OCI-M2 (cell line): ENCODE measurements around the gene EPS8L1.
"Not testable (repeated sequence)": the region's sequence is repeated elsewhere in the genome, so short reads cannot be mapped to it uniquely, and the experiment has no call there.

Source experiments
- DNase-seq: peaks from one replicate; lab custom pipeline; 2025; ENCODE audit not compliant: unreplicated experiment; lab: John Stamatoyannopoulos, UW

The EPS8L1 gene

DNA sequence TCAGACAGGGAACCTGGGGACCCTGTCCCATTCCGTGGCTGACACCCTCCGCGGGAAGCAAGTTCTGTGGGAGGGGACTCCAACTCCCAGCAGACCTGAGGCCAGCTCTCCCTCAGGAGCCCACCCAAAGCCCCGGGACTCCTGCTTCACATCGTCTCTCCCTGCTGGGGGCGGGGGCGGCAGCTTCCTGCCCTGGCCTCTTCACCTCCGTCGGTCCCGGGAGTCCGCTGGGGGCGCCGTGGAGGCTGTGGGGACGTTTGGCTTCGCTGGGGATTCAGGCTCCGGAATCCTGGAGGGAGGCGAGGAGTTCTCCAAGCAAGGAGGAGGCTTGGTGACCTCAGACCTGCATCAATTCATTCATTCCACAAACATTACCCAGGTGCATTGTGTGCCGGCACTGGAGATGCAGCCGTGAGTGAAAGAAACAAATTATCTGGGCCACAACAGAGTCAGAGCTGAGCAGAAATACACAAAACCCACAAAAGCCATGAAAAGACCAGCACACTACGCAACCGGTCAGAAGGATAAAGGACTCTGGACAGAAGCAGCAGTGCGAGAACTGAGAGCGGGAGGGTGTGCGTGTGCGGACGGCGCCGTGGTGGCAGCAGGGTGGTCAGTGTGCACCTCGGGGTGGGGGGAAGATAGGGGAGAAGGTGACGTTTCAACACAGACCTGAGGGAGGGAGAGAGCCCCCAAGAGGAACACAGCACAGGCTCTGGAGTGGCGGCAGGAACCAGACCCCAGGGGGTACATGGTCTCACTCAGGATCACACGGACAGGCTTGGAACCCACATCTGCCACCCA, 19.0 kb downstream of the EPS8L1 start:
- DNase-seq: no peak

DNA sequence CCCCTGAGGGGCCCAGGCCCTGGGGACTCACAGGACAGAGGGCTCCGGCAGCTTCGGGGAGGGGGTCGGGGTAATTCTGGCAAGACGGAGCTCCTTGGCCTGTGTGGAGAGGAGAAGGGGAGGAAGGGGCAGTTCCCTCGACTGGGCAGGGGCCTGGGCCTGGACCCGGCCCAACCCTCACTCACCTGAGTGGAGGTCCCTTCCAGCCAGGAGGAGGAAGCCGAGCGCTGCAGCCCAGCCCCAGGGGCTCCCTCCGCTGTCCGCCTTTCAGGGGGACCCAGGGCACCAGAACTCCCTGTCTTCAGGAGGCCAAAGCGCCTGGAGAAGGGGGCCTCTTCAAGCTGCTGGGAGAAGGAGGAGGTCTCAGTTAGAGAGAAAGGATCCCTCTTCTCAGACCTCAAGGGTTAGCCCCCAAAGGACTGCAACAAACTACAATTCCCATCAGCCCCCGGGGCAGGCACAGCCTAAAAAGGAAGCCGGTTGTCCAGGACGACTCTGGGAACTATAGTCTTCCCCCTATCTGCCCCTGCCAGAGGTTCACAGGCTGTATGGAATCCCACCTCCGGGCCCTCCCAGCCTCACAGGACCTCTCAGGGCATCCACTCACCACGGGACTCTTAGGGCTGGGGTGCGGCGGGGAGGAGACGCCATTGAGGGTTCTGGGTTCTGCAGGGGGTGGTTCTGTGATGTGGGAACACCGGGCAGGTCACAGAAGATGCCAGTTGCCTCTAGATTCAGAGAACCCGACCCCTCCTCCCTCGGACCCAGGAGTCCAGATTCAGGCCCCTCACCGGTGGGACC, 19.8 kb downstream of the EPS8L1 start:
- DNase-seq: no peak

DNA sequence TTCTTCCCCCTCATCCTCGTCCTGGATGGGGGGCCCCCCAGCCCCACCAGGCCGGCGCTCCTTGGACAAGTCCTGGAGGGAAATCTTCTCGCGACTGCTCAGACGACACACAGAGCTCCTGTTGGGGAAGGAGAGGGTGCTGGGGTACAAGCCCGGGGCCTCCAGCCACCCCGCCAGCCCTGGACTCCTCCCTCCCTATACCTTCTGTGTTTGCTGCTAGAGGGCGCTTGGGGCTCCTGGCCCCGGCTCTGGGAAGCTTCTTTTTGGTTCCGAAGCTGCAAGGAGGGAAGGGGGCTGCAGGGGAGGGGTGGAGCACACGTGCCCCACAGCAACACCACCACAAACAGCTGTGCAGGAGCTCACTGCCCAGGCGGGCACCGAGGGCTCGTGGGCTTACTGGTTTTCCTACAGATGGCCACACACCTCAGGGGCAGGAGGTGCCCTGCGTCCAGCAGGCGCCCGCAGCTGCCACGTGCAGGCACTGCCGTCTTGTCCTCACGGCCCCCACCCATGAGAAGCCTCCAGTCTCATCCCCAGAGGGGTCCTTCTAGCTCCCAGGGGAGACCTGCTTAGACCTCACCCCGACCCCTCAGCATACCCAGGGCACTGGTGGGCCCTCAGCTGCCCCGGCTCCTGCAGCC, 20.5 kb downstream of the EPS8L1 start:
- no peak for DNase-seq

DNA sequence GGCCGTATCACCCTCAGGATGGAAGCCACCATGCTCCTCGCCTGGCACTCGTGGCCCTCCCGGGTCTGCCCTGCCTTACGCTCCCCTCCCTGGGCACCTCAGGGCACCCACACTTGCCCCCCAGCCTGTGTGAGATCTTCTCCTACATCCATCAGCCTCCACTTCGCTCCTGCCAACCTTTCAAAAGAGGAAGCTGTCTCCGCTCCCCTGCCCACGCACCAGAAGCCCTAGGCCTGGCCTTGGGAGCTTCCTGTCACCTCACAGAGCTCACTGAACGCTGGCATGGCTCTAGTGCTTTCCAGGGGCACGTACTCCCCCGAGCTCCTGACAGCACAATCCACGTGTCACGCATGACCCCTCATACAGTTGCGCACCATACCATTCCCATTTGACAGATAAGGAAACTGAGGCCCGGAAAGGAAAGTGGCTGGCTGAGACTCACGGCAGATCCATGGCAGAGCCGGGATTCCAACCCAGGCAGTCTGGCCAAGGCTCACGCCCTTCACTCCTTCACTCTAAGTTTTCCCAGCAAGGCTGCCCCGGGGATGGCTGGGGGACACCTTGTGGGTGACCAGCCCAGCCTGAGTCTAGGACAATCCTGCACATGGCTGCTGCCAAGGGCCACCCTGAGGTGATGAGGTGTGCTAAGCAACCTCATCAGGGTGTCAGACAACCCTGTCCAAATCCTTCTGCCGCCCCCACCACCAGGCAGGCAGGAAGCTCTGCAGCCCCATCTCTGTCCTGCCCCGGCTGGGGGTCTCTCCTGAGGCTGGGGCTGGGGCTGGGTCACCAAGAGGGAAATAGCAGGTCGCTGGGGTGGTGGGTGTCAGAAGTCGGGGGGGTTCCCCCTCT, 22.4 kb downstream of the EPS8L1 start:
- DNase-seq: no peak

DNA sequence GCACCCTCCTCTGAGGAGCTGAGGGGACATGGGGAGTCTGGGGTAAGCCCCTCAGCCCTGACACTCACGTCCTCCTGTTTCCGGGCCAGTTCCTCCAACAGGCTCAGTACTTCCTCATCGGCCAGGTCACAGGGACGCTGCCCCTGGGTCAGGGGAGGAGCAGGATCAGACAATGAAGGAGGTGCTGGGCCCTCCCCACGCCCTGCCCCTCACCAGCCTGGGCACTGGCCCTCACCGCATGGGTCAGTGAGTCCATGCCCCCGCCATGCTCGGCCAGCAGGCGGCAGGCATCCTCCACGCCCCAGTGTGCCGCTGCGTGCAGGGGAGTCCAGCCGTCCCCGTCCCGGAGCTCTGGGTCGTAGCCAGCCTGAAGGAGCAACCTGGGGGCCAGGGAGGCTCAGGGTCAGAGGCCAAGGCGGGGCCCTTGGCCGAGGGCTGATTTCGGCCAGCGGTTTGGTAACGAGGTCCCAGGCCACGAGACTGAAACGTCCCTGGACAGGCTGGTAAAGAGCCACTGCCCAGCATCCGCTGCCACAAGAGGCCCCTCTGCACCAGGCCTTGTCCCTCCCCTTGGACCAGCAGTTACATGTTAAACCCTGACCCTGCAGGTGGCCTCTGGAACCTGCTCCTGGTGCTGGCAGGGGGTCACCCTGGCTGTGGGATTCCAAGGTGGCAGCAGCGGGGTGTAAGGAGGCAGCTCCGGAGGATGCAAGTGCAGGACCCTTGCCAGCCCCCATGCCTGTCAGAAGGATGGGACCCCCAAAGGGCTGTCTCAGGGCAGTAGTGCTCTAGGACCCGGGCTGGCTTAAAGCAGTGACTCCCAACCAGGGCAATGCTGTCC, 23.3 kb downstream of the EPS8L1 start:
- DNase-seq: no peak

DNA sequence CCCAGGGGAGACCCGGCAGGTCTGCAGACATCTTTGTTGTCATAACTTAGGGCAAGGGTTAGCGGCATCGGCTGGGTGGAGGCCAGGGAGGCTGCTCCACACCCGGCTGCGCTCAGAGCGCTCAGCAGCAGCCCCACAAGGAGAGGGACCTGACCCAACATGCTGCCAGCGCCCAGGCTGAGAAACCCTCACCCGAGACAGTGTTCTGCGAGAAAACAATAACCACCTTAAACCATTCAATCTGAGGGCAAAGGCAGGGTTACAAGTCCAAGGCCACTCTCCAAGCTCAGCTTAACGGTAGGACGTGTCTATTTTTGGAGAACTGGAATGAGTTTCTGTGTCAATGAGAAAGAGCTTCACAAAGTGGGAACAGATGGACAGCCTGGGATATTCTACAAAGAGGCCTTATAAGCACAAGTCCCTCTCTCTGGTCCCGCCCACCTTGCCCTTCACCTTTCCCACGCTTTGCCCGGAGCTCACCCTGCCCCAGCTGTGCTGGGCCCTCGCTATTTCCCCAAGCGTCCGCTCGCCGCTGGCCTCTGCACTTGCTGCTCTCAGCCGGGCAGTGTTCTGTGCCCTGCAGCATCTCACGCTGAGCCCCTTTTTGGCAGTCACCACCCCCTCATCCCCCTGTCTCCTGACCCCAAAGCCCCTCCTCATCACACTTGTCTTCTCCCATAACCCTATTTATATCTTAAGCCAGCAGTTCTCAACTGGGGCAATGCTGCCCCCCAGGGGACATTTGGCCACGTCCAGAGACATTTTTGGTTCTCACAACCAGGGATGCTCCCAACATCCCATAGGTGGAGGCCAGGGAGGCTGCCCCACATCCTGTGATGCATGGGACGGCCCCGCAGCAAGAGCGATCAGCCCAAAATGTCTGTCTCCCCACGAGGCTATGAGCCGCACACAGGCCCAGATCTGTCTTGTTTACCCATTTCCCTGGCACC, 24.2 kb downstream of the EPS8L1 start:
- no peak for DNase-seq

DNA sequence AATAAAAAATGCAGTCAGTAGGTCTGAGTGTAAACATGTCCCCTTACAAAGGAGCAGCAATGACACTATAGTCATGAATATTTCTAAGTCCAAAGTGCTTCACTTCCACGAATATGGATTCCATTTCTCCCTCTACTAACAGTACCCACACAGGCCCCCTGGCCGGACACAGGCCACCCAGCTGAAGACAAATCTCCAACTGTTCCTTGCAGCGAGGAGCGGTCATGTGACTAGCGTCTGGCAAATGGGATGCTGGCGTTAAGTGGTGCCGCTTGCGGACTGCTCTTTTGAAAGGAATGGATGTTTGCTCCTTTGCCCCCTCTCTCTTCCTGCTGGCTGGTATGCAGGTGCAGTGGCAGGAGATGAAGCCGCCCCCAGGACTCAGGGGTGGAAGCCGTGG, 25.6 kb downstream of the EPS8L1 start:
- DNase-seq: no peak

DNA sequence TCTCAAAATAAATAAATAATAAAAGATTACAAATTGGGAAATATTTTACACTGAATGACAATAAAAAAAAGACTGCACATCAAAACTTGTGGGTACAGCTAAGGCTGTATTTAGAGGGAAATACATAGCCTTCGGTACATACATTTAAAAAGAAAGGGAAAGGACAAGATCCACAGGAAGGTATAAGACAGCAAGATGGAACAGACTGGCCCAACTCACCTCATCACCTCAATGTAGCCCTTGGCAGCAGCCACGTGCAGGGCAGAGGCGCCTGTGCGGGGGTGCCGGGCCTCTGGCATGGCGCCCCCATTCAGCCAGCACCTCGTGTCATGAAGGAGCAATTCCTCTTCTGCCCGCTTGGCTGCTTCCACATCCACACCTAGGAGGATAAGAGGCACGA, 27.5 kb downstream of the EPS8L1 start:
- no peak for DNase-seq

DNA sequence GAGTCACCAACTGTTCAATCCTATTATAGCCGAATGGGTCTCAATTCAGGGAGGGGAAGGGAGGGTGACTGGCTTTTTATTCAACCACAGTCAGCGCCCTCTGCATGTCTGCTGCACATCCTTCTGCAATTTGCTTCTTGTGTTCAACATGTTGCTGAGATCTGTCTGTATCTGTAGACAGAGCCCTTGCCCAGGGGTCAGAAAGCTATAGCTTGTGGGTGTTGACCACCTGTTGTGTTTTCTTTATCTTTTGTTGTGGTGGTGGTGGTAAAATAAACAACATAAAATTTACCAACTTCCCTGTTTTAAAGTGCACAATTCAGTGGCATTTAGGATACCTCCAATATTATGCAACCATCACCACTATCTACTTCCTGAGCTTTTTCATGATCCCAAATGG, 29.6 kb downstream of the EPS8L1 start:
- no peak for DNase-seq

DNA sequence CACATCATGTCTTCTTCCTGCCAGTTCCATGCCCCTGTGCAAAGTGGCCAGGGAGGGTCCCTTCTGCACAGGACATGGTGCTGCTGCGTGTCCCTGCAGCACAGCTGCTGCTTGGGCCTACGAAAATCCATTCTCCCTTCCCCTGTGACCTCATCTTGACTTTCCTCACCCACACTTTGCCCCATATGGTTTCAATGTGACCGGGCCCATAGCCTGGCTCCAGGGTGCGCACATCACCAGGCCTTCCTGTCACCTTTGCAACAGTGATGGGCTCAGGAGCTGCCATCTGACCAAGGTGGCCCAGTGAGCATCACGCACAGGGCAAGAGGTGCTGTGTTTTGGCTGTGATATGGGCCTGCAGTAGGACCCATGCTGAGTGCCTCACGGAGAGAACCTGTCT, 30.9 kb downstream of the EPS8L1 start:
- DNase-seq: no peak

DNA sequence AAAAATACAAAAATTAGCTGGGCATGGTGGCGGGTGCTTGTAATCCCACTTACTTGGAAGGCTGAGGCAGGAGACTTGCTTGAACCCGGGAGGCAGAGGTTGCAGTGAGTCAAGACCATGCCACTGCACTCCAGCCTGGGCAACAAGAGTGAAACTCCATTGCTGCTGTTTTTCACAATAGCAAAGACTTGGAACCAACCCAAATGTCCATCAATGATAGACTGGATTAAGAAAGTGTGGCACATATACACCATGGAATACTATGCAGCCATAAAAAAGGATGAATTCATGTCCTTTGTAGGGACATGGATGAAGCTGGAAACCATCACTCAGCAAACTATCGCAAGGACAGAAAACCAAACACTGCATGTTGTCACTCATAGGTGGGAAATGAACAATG, 31.6 kb downstream of the EPS8L1 start:
- not testable (repeated sequence) for DNase-seq

DNA sequence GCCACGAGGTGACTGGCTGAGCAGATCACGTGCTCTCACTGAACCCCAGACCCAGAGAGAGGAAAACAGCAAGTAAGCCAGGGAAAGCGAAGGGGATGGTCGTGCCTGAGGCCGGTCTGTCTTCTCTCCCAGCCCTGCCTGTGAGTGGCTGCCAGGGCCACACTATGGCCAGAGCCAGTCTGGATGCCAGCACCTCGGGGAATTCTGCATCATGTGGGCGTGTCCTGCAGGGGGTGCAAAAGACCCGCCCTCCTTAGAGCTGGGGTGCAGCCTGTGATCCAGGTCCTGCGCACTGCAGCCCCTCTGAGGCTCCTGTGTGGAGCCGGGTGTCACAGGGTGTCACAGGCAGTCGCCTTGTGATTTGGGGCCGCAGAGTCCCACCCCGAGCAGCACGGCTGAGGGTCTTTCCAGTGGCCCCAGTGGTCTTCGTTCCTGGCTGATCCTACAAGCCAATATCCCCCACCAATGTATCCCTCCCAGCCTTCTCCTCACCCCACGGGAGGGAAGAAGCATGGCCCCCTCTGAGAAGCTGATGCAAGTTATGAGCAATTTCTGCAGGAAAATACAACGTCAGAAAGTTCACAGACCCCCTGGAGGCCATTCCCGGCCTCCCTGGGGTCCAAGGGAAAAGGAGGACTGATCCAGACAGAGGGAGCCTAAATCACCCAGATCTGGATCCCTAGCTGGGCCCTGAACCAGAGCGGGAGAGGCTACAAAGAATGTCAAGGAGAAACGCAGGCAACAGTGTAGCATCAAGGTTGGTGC, 34.0 kb downstream of the EPS8L1 start:
- DNase-seq: no peak

DNA sequence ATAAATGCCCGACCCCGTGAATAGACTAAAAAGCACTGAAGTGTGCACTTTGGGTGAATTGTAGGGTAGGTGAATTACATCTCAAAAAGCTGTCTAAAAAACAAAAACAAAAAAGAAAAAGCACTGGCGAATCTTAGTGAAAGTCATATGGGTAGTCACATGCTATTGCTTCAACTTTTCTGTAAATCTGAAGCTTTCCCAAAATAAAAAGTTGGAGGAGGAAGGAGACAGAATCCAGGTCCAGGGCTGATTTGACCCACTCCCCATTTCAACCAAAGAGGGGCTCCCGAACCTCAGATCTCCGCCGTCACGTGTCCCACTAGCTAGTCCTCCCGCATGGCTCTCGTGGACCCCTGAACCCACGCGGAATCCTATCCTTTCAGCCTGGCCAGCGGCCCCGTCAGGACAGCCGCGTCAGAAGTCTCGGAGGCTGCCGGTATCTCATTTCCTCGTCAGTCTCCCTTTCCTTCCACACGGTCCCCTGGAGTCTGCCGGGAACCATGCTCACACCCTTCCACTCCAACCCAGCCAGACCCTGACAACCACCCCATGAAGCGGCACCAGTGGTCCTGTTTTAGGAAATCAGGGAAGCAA, 35.7 kb downstream of the EPS8L1 start:
- DNase-seq: no peak

DNA sequence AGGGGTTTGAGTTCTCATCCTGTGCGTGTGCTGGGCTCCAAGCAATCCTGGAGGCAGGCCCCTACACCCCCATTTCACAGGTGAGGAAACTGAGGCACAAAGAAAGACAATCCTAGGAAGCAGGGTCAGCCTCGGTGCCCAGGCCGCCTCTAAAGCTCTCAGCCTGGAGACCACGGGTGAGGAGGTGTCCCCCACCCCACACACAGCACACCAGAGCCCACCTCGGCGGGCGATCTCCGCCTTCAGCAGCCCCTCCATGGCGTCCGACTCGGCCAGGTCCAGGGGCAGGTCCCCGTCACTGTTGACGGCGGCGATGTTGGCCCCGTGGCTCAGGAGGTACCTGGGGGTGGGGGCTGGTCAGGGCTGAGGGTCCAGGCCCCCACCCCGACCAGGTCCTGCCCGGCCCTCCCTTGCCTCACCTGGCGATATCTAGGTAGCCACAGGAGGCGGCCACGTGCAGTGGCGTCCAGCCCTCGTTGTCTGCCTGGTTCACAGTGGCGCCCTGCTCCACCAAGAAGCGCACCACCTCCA, 36.6 kb downstream of the EPS8L1 start:
- DNase-seq: no peak

DNA sequence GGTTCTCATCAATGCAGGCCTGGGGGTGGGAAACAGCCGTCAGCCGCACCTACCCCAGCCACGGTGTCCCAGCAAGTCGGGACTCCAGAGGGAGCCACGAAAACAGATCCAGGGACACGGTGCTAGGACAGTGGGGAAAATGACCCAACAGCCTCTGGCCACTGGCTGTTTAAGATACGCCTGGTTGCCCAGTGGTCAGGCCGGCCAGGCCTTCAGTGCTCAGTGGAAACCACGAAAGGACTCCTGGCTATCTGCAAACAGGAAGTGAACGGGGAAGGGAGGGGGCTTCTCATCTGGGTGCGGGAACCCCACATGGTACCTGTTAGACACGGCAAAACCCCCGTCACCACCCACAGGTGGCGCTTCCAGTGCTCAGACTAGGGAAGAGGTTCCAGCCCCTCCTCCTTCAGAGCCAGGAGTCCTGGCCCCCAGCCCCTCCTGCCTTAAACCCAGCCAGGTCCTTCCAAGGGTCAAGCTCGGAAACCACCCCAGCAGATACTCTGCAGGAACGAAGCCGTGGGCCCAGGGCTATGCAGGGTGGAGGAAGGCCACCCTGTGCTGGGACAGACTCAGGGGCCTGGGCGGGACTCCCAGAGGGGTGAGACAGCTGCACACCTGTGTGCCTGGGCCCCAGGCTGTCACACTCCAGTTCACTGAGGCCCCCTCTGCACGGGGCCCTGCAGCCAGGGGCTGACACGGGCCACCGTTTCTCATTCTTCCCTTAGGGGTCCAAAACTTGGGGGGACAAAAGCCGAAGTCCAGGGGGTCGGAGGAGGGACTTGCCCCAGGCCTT, 37.3 kb downstream of the EPS8L1 start:
- no peak for DNase-seq

DNA sequence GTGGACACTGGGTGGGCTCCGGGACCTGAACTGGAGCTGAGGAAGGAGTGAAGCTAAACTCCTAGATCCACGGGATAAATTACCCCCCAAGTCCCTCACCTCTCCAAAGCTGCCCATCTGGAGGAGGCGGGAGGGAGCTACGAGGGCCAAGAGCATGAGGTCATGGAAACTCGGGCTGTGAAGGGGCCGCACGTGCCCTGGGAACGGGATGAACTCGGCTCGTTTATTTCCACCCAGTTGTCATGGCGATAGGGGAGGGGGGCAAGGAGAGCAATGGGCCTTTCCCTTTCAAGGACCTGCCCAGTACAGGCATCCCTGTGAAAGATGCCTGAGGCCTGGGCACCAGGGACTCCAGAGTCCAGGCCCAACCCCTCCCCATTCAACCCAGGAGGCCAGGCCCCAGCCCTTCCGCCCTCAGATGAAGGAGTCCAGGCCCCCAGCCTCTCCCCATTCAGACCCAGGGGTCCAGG, 37.9 kb downstream of the EPS8L1 start:
- no peak for DNase-seq
